ENCODE measurements around the gene ACYP2.

ACYP2 gene

DNA sequence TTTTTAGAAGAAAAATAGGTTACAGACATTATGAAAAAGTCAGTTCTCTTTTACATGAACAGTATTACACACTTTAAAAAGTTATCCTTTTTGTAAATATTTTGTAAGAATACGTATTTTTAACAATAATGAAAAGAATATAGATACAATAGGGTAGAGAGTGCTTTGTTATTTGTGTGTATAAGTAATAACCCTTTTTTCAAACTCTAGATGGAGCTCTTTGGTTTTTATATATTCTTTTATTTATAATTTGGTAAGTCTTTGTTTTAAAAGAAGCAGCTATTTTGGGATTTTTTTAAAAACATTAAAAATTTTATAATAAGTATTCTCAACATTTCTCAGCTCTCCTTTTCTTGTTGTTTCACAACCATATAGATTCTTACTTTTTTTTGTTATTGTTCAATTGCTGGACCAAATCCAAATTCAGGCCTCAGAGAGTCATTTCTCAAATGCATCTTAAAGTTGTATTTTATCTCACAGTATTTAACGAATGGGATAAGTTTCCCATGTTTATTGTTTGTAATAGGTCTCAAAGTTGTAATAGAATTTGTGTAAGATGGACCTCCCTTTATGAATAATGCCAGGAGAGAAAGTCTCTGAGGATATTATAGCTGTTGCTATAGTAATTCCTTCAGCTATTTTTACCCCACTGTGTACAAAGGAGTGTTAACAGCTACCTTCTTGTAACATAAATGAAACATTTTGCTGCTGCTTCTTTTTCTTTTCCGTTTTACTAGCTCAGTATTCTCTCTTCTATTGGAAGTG is 46.4 kb downstream of the ACYP2 start:
- no peak for TF ChIP-seq ZNF274 (IDR thresholded peaks at IDR 0.05; ENCODE audit: low read depth, low read length)
- no peak overlapping the region for H3K4me3 ChIP-seq (ENCODE audit: low read length)

DNA sequence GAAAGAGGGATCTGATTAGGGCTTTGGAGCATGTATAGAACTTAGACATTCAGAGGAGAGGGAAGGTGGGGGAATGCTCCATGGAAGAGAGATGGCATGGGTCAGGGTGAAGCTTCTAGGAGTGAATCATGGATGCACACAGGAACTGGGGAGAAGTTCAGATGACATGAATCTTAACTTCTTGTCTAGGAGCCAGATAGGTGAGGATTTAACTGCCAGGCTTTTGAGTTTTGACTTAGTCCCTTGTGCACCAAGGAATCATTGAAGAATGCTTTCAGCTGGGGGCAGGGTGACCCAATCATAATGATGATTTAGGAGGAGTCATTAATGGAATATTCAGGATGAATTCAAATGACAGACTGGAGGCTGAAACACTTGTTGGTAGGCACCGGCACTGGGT is 48.7 kb downstream of the ACYP2 start:
- no peak for TF ChIP-seq ZNF274 (IDR thresholded peaks at IDR 0.05; ENCODE audit: low read depth, low read length)
- H3K4me3 ChIP-seq (ENCODE audit: low read length) = no peak overlapping the region

DNA sequence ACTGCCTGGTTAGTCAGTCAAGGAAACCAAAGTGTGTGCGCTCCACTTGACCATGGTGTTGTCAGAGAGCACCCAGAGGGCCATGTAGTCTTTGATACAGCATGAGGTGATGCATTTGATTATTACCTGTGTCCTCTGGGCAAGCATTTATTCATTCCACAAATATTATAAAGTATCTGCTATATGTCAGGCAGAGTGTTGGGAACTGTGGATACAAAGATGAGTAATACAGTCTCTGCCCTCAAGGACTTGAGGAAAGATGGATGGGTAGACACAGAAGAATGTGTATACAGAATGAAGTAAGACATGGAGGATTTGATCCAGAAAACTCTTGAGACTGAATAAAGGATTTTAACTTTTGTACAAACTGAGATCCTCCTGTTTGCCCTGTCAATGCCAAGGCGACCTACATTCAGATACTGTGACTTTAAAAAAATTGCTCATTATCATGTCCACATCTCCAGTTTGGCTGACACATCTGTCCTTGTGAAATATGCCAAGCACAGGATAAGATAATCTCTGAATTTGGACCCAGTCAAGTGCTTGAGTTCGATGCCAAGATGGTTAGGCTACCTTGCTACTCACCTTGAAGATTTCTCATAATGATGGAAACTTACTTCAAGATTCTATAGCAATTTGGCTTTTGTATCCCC is 50.8 kb downstream of the ACYP2 start:
- H3K4me3 ChIP-seq (ENCODE audit: low read length) = no peak overlapping the region

DNA sequence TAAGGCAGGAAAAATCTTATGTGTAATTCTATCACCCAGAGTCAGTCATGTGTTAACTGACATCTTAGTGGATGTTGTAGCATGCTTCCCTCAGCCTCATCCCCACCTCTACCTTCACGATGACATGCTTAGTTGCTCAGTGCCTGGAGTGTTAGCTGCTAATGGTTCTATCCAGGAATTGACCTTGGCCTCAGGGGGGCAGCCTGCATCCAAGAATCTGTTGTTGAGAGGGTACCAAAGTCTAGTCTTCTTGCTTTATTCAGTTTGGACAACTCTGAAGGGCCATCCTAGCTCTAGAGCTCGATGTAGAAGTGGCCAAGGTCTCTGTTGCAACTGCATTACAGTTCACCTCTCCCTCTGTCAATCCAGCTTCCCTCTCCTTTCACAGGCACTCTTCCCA is 61.2 kb downstream of the ACYP2 start:
- no peak for TF ChIP-seq ZNF274 (IDR thresholded peaks at IDR 0.05; ENCODE audit: low read depth, low read length)
- H3K4me3 ChIP-seq (ENCODE audit: low read length) = no peak overlapping the region

More for the DNA sequence above, 50.8 kb downstream of the ACYP2 start:
- TF ChIP-seq ZNF274 (IDR thresholded peaks at IDR 0.05; ENCODE audit: low read depth, low read length) = no peak

DNA sequence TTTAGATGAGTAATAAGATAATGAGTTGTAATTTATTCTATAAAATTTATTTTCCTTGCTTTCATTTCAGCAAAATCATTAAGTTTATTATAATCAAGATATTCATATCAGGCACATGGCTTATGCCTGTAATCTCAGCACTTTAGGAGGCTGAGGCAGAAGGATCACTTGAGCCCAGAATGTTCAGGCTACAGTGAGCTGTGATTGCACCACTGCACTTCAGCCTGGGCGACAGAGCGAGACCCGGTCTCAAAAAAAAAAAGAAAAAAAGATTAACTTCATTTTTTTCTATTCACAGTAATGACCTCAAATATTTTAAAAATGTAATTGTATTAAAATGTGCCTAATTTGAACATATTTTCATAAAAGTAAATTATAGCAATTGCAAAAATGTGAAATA is 67.9 kb downstream of the ACYP2 start:
- no peak overlapping the region for H3K4me3 ChIP-seq (ENCODE audit: low read length)
- no peak for TF ChIP-seq ZNF274 (IDR thresholded peaks at IDR 0.05; ENCODE audit: low read depth, low read length)

DNA sequence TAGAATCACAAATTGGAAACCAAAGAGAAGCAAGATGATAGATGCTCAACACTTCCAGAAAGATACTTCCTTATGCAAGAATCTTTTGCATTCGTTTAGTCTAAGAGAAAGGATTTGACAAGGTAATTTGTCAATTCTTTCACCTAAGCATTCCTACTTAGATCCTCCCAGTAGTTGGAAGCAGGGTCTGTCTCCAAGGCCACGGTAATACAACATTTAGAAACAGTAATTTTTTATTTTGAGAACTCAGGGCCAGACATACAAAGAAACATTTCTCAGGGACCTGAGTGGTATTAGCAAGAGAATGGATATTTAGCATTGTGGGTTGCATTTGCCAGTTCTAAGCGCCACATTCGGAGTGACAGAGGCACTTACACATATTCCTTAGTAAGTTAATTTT is 68.6 kb downstream of the ACYP2 start:
- H3K4me3 ChIP-seq (ENCODE audit: low read length) = no peak overlapping the region
- no peak for TF ChIP-seq ZNF274 (IDR thresholded peaks at IDR 0.05; ENCODE audit: low read depth, low read length)

DNA sequence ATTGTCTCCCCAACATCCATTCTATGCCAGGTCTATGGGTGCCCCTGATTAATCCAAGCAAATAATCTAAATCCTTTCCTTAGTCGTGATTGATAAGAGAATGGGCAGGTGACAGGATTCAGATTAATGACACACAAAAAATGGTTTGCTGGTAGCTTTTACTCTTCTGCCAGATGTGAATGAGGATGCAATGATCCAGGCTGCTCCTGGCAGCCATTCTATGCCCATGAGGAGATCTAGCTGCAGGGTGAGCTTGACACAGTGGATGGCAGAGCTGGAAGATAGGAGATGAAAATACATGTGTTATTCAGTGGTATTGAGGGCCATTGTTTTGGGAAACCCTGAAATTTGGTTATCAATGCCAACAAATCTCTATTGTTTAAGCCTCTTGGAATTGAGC is 69.7 kb downstream of the ACYP2 start:
- no peak for TF ChIP-seq ZNF274 (IDR thresholded peaks at IDR 0.05; ENCODE audit: low read depth, low read length)
- no peak overlapping the region for H3K4me3 ChIP-seq (ENCODE audit: low read length)

DNA sequence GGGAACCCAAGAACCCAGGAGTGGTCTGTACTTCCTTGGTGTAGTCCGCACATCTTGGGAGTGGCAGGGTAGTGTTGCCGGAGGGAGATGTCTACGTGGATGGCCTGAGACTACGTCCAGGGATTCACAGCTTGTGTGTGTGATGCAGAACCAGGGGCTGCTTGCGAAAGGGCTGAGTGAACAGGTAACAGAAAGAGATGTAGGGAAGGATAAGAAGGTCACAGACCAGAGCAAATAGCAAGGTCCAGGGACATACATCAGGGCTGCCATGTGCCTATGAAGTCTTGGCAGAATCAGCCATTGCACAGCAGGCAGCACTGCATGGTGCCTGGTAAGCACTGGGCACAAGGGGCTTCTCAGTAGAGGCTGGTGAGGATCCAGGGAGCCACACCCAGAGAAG is 71.9 kb downstream of the ACYP2 start:
- no peak for TF ChIP-seq ZNF274 (IDR thresholded peaks at IDR 0.05; ENCODE audit: low read depth, low read length)
- H3K4me3 ChIP-seq (ENCODE audit: low read length) = no peak overlapping the region

DNA sequence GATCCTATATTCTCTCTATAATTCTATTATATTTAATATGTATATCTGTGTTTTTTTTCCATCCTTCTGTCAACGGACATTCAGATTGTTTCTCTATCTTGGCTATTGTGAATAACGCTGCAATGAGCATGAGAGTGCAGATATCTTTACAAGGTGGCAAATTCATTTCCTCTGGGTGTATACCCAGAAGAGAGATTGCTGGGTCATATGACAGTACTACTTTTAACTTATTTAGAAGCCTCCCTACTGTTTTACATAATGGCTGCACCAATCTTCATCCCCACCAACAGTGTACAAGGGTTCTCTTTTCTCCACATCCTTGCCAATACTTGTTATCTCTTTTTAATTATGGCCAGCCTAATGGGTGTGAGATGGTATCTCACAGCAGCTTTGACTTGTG is 74.1 kb downstream of the ACYP2 start:
- H3K4me3 ChIP-seq (ENCODE audit: low read length) = no peak overlapping the region

DNA sequence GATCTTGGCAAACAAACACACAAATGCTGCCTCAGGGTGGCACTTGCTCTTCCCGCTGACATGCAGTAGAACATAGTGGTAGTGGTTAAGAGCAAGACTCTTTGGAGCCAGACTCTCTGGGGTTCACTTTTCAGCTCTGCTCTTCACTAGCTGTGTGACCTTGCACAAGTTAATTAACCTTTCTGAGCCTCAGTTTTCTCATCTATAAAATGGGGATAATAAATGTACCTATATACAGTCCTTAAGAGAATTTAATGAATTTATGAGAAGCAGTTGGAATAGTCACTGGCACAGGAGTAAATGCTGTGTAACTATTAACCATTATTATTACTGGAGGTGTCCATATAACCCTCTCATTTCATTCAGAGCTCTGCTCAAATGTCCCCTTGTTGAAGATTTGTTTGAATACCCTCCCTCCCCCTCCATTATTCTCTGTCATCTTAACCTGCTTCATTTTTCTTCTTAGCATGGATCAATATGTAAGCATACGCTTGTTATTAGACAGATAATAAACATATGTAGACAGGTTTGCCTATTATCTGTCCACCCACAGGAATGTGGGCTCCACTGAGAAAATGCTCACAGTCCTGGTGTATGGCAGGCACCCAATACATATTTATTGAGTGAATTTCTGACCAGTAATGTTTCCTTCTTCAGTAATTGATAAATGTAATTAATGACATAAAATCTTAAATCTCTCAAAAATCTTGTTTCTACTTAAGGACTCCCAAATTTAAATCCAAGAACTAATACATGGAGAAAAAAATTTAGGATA is 76.1 kb downstream of the ACYP2 start:
- H3K4me3 ChIP-seq (ENCODE audit: low read length) = no peak overlapping the region
- no peak for TF ChIP-seq ZNF274 (IDR thresholded peaks at IDR 0.05; ENCODE audit: low read depth, low read length)

More for the DNA sequence above, 74.1 kb downstream of the ACYP2 start:
- no peak for TF ChIP-seq ZNF274 (IDR thresholded peaks at IDR 0.05; ENCODE audit: low read depth, low read length)

DNA sequence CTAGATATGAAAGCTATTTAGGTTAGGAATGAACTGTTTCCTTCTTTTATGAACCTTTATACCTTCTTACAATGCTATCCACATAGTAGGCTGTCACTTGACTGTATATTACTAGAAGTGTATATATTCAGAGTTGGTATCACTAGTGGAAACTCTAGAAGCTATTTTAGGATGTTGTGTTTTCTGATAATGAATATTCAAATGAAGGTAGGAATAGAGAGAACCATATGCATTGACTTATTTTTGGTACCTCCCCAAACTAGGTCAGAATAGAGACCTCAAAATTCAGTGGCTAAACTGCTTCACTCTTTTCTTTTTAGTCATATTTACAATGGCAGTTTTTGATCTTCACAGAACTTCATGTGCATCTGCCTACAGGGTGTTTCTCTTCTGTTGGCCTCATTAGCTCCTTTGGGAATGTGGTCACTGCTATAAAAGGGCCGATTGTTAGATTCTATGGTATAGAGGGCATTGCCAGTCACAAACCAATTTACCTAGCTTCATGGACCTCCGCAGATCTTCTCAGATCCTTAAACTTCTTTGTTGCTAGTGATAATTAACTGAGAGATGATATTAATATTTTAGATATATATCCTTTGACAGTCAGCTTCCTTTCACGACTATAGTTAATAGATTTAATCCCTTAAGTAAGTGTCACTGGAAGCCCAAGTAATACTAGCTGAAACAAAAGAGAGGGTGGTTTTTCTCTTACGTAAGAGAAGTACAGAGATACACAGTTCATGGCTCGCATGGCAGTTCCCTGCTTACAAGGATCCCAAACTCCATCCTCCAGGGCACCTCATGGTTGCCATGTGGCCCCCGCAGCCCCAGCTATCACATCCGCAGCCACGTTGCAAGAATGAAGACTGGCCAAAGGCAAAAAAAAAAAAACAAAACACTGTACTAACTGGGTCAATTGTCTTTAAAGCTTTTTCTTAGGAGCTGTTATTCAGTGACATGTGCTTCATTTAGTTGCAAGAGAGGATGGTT is 79.6 kb downstream of the ACYP2 start:
- no peak overlapping the region for H3K4me3 ChIP-seq (ENCODE audit: low read length)
- no peak for TF ChIP-seq ZNF274 (IDR thresholded peaks at IDR 0.05; ENCODE audit: low read depth, low read length)

DNA sequence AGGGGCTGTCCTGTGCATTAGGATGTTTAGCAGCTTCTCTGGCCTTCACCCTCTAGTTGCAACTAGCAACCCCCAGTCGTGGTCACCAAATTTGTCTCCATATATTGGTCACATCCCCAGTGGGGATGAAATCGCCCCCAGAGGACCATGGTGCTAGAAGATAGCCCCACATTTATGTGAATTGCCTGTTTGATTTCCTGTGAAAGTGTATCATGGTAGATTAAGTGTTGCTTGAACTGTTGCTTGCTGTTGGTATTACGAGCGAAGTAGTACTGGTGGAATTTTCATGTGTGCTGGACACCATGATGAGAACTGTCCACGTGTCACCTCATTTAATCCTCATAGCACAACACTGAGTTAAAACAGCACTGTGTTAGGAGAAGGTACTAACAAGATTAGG is 81.2 kb downstream of the ACYP2 start:
- no peak for TF ChIP-seq ZNF274 (IDR thresholded peaks at IDR 0.05; ENCODE audit: low read depth, low read length)
- H3K4me3 ChIP-seq (ENCODE audit: low read length) = no peak overlapping the region

DNA sequence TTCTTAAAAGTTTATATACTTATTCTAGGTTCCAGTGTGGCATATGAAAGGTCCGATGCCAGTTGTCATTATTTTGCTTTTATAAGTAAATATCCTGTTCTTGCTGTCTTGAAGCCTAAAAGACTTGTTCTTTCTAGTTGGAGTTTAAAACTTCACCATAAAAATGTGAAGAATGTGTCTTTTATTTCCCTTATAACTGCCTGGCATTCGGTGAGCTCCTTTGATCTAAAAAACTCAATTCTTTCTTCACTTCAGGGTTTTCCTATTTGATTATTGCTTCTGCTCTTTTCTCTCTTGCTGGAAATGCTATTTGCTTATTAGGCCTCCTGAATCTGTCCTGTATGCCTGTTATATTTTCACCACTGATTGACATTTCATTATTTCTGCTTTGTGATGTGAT is 89.1 kb downstream of the ACYP2 start:
- no peak for TF ChIP-seq ZNF274 (IDR thresholded peaks at IDR 0.05; ENCODE audit: low read depth, low read length)
- no peak overlapping the region for H3K4me3 ChIP-seq (ENCODE audit: low read length)

DNA sequence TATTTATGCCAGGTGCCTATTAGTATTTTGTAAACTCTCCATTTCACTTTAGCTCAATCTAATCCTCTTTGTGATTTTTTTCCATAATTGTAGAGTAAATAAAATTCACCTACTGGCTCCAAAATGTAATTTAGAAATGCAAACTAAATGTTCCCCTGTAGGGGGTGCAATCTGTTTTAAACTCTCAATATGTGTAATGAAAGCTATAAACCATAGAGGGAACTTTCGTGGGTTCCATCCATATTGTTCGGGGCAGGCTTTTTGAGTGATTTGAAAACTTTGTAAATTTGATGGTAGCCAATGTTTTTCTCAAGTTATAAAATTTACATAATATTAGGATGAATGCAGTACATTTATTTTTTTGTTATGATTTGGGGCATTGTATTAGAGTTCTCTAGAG is 91.2 kb downstream of the ACYP2 start:
- no peak for TF ChIP-seq ZNF274 (IDR thresholded peaks at IDR 0.05; ENCODE audit: low read depth, low read length)
- no peak overlapping the region for H3K4me3 ChIP-seq (ENCODE audit: low read length)
